ENCODE measurements around the gene SLC27A6. TPM values are rescaled to one million over a fixed set of nuclear protein-coding genes. Genes with fewer than 3 reads are reported as not detected.

Gene SLC27A6
- total RNA-seq, 2 experiments from 2014 or later = not detected

DNA sequence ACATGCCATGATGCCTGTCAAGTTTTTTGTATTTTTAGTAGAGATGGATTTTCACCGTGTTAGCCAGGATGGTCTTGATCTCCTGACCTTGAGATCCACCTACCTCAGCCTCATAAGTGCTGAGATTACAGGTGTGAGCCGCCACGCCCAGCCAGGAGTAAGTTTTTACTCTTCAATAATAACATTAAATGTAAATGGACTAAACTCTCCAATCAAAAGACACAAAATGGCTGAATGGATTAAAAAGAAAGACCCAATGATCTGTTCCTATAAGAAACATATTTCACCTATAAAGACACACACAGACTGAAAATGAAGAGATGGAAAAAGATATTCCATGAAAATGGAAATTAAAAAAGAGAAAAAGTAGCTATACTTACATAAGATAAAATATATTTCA, 92.0 kb downstream of the SLC27A6 start:
- CTCF ChIA-PET = no interaction called here
- DNase-seq = no peak
- Mint-ChIP-seq H3K27me3 (peaks cover 8% of the 10 kb centered on the region), H3K27ac (no peak overlapping the region), H3K36me3 (no peaks in the 10 kb centered on the region), H3K4me3 (no peak overlapping the region), H3K9me3 (ENCODE audit: low read depth) (no peaks in the 10 kb centered on the region), H3K4me1 (no peaks in the 10 kb centered on the region)
- no peak for ATAC-seq

DNA sequence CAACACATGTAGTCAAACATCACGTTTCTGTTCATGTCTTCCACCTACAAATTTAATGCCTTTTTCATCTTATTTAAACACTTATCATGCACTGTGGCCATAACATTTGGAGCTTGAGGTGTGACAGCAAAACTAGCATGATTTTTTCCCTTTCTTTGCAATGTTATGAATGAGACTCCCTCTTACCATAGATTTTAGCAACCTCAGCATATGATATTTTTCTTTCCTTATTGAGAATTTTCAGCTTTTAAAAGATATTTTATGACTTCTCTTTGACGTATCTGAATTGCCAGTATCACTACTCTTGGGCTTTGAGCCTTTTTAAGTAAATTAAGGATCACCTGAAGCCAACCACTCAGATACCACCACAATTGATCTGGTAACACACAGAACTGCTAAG, 96.6 kb downstream of the SLC27A6 start:
- H3K36me3 Mint-ChIP-seq = no peaks in the 10 kb centered on the region
- peaks cover 12% of the 10 kb centered on the region for H3K27me3 Mint-ChIP-seq
- H3K4me3 Mint-ChIP-seq = no peak overlapping the region
- H3K4me1 Mint-ChIP-seq = no peaks in the 10 kb centered on the region
- DNase-seq (no peak), ATAC-seq (no peak)
- H3K27ac Mint-ChIP-seq = no peak overlapping the region
- CTCF ChIA-PET = no interaction called here
- H3K9me3 Mint-ChIP-seq (ENCODE audit: low read depth) = no peaks in the 10 kb centered on the region

DNA sequence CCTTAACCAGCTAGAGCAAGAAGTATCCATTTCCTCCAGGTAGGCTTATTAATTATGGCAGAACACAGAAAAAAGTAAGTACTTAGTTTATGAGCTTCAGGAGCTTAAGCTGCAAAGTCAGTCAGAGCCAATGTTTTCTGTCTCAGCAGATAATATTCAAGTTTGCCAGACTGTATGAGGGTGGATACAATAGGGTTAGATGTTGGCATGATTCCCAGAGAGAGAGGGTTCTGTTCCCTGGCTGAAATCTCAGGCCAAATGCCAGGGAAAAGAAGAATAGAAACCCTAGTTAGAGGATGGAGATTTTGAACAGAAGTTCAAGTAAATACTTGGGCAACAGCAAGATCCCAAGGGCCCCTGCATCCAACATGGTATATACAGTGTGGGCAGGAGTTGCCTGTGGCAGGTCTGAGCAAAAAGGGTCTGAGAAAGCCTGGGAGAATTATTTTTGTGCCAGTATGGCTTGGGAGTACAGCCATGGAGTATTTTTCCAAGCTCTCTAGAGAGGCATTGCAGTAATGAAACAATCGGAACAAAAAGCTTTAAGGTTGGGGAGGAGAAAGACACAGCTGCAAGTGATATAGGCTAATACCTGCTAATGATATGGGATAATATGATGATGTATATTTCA, 98.3 kb downstream of the SLC27A6 start:
- Mint-ChIP-seq H3K9me3 (ENCODE audit: low read depth) (no peaks in the 10 kb centered on the region), H3K4me1 (no peaks in the 10 kb centered on the region), H3K36me3 (no peaks in the 10 kb centered on the region), H3K27ac (no peak overlapping the region), H3K27me3 (peaks cover 12% of the 10 kb centered on the region), H3K4me3 (no peak overlapping the region)
- DNase-seq (no peak), ATAC-seq (no peak)
- CTCF ChIA-PET = no interaction called here

DNA sequence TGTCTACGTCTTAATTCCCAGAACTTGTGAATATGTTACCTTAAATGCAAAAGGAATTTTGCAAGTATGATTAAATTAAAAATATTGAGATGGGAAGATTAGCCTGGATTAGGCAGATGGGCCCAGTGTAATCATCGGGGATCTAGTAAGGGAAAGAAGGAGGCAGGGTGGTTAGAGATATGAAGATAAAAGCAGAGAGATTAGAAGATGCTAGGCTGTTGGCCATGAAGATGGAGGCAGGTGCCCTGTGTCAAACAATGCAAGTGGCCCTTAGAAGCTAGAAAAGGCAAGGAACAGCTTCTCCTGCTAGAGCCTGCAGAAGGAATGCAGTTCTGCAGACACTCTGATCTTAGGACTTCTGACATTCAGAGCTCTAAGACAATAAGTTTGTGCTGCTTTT, 100.4 kb downstream of the SLC27A6 start:
- H3K36me3 Mint-ChIP-seq = no peaks in the 10 kb centered on the region
- H3K4me1 Mint-ChIP-seq = no peaks in the 10 kb centered on the region
- H3K4me3 Mint-ChIP-seq = no peak overlapping the region
- H3K27ac Mint-ChIP-seq = no peak overlapping the region
- CTCF ChIA-PET = no interaction called here
- ATAC-seq = no peak
- DNase-seq = no peak
- H3K27me3 Mint-ChIP-seq = peaks cover 4% of the 10 kb centered on the region
- no peaks in the 10 kb centered on the region for H3K9me3 Mint-ChIP-seq (ENCODE audit: low read depth)

DNA sequence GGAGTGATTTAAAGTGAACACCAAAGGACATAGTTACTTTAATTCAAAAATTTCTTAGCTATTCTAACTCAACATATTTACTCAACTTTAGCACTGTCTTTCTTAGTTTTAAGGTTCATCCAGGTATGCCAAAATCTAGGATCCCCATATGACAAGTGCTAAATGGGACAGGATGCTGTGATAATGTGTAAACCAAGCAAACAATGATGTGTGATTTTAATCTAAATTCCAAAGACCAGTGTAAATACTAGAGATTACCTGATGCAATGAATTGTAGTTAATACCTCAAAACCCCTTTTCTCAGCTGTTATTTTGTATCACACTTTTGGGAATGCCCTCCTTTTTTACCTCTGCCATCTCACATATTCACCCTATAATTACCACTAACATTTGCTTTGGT, 102.5 kb downstream of the SLC27A6 start:
- CTCF ChIA-PET = no interaction called here
- DNase-seq (no peak), ATAC-seq (no peak)
- no peaks in the 10 kb centered on the region for H3K9me3 Mint-ChIP-seq (ENCODE audit: low read depth)
- H3K27ac Mint-ChIP-seq = no peak overlapping the region
- no peaks in the 10 kb centered on the region for H3K4me1 Mint-ChIP-seq
- no peak overlapping the region for H3K4me3 Mint-ChIP-seq
- H3K36me3 Mint-ChIP-seq = no peaks in the 10 kb centered on the region
- H3K27me3 Mint-ChIP-seq = peaks cover 5% of the 10 kb centered on the region

DNA sequence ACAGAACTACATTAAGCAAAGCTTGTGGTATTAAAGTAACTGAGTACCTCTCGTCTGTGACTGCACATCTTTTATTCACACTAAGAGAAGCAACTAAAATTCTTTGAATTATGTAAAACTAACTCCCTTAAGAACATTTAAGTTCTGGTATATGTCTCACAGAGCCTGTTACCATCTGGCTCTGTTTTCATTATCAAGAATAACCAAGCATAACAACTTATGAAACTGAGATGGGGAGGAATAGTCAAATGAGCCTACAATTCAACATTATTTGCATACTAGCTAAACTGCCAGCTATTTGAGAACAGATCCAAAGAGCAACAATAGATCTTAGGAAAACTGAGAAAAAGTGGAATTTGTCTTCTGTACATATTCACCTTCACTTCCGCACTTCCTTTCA, 104.0 kb downstream of the SLC27A6 start:
- peaks cover 8% of the 10 kb centered on the region for H3K27me3 Mint-ChIP-seq
- H3K27ac Mint-ChIP-seq = no peak overlapping the region
- no peak overlapping the region for H3K4me3 Mint-ChIP-seq
- H3K4me1 Mint-ChIP-seq = no peaks in the 10 kb centered on the region
- DNase-seq (no peak), ATAC-seq (no peak)
- H3K9me3 Mint-ChIP-seq (ENCODE audit: low read depth) = no peaks in the 10 kb centered on the region
- no peaks in the 10 kb centered on the region for H3K36me3 Mint-ChIP-seq
- CTCF ChIA-PET = no interaction called here

DNA sequence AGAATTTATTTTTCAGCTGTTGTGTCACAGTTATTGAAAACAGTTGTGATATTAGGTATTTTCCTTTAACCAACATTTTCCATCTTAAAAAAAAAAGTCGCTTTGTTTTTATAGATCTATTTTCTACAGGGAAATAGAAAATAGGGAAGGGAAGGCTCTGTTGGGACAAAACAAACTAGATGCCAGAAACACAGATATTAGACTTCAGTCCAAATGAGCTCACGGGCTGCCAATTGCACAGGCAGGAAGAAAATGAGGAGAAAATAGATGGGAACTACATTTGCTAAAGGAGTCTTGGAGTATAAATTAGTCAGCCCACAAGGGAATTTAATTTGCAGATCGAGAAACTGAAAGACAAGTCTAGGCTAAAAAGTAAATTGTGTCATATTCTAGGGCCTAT, 107.8 kb downstream of the SLC27A6 start:
- H3K36me3 Mint-ChIP-seq = no peaks in the 10 kb centered on the region
- H3K27me3 Mint-ChIP-seq = peaks cover 14% of the 10 kb centered on the region
- H3K4me1 Mint-ChIP-seq = no peaks in the 10 kb centered on the region
- no peak overlapping the region for H3K27ac Mint-ChIP-seq
- DNase-seq (no peak), ATAC-seq (no peak)
- no peaks in the 10 kb centered on the region for H3K9me3 Mint-ChIP-seq (ENCODE audit: low read depth)
- CTCF ChIA-PET = no interaction called here
- H3K4me3 Mint-ChIP-seq = no peak overlapping the region

DNA sequence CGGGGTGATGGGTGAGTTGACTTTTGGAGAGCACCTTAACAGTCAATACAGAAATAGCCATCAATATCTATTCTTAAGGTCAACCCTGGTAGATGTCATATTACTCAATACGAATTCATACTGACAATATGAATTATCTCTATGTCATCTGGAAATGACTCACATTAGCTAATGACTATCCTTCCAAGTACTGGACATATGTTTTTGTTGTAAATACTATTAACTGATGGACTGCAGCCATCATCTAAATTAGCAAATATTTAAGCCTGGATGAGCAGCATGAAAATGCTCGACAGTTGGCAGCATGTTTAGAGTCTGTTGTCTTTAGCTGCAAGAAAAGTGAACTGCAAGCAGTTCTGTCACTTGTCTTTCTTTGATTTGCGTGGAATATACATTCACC, 109.6 kb downstream of the SLC27A6 start:
- H3K27ac Mint-ChIP-seq = no peak overlapping the region

DNA sequence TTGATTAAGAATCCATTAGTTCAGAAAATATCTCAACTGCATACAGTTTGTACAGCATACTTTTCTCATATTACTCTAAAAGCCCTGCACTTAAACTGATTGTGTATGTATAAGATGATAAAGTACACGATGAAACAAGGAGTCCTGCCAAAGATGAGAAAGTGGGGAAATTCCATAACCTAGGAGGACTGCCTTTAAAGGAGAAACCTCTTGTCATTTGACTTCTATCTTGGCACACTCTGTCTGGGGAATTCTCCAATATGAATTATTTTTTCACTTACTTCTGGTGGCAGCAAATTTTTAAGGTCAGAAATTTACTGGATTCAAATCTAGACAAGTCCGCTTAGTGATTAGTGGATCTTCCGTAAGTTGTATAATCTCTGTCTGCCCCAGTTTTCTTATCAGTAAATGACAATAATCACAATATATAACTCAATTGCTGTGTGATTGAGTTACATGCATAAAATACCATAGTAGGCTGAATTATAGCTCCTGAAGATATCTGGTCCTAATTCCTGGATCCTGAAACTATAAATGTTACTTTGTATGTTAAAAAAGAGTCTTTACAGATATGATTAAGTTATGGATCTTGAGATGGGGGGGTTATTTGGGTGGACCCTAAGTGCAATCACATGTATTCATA, 112.3 kb downstream of the SLC27A6 start:
- H3K36me3 Mint-ChIP-seq = no peaks in the 10 kb centered on the region
- ATAC-seq = no peak
- H3K4me3 Mint-ChIP-seq = no peak overlapping the region
- no peak overlapping the region for H3K27ac Mint-ChIP-seq
- H3K27me3 Mint-ChIP-seq = peaks cover 14% of the 10 kb centered on the region
- no peak for DNase-seq
- H3K4me1 Mint-ChIP-seq = no peaks in the 10 kb centered on the region
- H3K9me3 Mint-ChIP-seq (ENCODE audit: low read depth) = no peaks in the 10 kb centered on the region
- CTCF ChIA-PET = no interaction called here

More for the DNA sequence above, 109.6 kb downstream of the SLC27A6 start:
- ATAC-seq (no peak), DNase-seq (no peak)
- Mint-ChIP-seq H3K9me3 (ENCODE audit: low read depth) (no peaks in the 10 kb centered on the region), H3K36me3 (no peaks in the 10 kb centered on the region), H3K4me1 (no peaks in the 10 kb centered on the region), H3K4me3 (no peak overlapping the region), H3K27me3 (peaks cover 14% of the 10 kb centered on the region)
- CTCF ChIA-PET = no interaction called here

DNA sequence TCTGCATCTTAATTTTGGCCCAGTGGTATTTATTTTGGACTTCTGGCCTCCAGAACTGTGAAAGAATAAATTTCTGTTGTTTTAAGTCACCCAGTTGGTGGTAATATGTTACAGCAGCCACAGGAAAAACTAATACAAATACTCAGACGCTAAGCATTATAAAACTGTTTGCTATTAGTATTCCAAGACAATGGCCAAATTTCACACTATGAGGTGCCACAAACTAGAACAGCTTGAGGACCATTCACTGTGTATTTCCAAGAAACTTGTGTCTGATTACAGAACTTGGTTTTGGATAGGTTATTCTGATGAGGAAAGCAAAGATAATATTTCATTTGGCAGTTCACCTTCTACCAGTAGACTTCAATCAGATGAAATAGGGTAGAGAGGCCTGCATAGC, 113.0 kb downstream of the SLC27A6 start:
- H3K9me3 Mint-ChIP-seq (ENCODE audit: low read depth) = no peaks in the 10 kb centered on the region
- no peak overlapping the region for H3K4me3 Mint-ChIP-seq
- no peak overlapping the region for H3K27ac Mint-ChIP-seq
- H3K27me3 Mint-ChIP-seq = peaks cover 9% of the 10 kb centered on the region
- ATAC-seq (no peak), DNase-seq (no peak)
- no peaks in the 10 kb centered on the region for H3K36me3 Mint-ChIP-seq
- H3K4me1 Mint-ChIP-seq = no peaks in the 10 kb centered on the region
- CTCF ChIA-PET = no interaction called here

DNA sequence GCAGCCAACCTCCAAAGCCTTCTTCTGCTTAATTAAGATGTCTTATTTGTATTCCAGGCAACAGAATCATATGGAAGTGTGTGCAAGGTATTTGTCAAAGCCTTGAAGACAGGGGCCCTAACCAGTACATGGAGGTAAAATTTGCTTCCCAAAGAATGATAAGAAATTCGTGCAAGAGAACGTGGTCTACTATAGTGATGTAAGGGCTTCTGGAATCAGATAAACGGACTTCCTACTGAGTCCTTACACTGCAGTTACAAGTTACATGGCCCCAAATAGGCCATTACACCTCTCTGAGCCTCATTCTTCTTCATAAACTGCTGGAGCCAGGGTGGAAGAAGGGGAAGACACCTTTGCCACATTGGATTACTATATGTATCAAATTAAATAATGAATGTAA, 113.4 kb downstream of the SLC27A6 start:
- H3K27ac Mint-ChIP-seq = no peak overlapping the region
- peaks cover 6% of the 10 kb centered on the region for H3K27me3 Mint-ChIP-seq
- no peaks in the 10 kb centered on the region for H3K4me1 Mint-ChIP-seq
- DNase-seq = no peak
- ATAC-seq = no peak
- no peaks in the 10 kb centered on the region for H3K36me3 Mint-ChIP-seq
- H3K4me3 Mint-ChIP-seq = no peak overlapping the region
- no peaks in the 10 kb centered on the region for H3K9me3 Mint-ChIP-seq (ENCODE audit: low read depth)
- CTCF ChIA-PET = no interaction called here

DNA sequence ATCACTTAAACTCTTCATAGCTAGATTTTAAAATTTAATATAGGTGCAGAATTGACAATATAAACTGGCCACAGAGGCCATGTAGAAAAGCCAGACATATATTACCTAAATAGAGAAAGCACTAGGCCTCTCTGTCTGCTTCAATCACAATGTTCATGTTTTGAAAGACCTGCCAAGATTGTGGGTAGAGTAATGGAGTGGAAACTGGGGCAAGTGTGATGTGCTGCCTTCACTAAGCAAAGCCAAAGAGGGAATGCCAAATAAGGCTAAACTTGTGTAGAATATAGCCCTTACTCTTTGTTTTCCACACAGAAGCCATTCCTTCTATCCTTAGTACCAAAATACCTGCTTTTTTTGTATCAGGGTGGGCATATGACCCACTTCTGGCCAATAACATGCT, 114.2 kb downstream of the SLC27A6 start:
- Mint-ChIP-seq H3K27me3 (peaks cover 6% of the 10 kb centered on the region), H3K4me1 (no peaks in the 10 kb centered on the region), H3K27ac (no peak overlapping the region), H3K4me3 (no peak overlapping the region), H3K36me3 (no peaks in the 10 kb centered on the region), H3K9me3 (ENCODE audit: low read depth) (no peaks in the 10 kb centered on the region)
- ATAC-seq = no peak
- CTCF ChIA-PET = no interaction called here
- DNase-seq = no peak

DNA sequence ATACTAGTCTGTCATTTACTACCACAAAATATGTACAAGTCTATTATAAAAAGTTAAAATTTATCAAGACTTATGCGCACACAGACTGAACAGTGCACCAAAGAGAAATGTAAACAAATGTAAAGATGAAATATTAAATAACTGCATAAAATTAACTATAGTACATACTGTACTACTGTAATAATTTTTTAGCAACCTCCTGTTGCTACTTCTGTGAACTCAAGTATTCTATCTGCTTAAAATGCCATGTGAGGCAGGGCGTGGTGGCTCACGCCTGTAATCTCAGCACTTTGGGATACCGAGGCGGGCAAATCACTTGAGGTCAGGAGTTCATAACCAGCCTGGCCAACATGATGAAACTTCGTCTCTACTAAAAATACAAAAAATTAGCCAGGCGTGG, 115.5 kb downstream of the SLC27A6 start:
- Mint-ChIP-seq H3K4me3 (no peak overlapping the region), H3K9me3 (ENCODE audit: low read depth) (no peaks in the 10 kb centered on the region), H3K4me1 (no peaks in the 10 kb centered on the region), H3K36me3 (no peaks in the 10 kb centered on the region), H3K27ac (no peak overlapping the region), H3K27me3 (peaks cover 6% of the 10 kb centered on the region)
- DNase-seq (no peak), ATAC-seq (no peak)
- CTCF ChIA-PET = no interaction called here

DNA sequence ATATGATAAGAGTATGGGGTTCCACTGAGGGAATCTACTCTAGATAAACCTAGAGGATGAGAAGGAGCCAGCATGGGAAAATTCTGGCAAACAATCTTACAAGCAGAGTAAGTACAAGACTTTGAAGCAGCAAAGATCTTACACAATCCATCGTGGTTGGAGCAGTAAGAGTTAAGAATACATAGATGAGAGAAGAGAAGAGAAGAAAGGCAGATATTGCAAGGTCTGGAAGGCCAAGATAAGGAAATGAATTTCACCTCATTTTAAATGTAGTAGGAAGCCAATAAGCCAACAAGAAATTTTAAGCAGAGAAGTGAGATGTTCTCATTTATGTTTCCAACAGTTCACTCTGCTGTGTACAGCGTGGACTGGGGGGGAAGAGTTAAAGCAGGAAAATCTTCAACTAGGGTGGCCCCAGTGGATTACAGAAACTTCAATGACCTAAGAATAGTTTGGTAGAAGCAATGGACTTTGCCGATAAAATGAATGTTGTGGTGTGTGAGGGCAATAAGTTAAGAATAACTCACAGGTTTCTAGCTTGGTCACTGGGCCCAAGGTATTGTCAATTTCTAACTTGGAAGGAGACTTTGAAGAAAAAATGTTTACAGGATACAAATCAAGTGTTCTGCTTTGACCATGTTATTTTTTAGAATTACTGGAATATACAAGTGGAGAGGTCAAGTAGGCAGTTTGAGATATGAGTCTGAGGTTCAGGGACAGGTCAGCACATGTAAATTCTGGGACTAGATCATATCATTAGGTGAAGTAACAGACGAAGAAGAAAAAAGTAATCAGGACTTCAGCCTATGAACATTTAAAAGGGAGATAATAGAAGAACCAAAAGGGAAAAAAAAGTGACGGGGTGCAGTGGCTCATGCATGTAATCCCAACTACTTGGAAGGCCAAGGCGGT, 117.2 kb downstream of the SLC27A6 start:
- CTCF ChIA-PET = no interaction called here

More for the DNA sequence above, 117.2 kb downstream of the SLC27A6 start:
- H3K4me1 Mint-ChIP-seq = no peaks in the 10 kb centered on the region
- peaks cover 17% of the 10 kb centered on the region for H3K27me3 Mint-ChIP-seq
- H3K36me3 Mint-ChIP-seq = no peaks in the 10 kb centered on the region
- no peak overlapping the region for H3K4me3 Mint-ChIP-seq
- no peak for ATAC-seq
- H3K27ac Mint-ChIP-seq = no peak overlapping the region
- DNase-seq = no peak
- no peaks in the 10 kb centered on the region for H3K9me3 Mint-ChIP-seq (ENCODE audit: low read depth)

Data from activated CD8-positive, alpha-beta memory T cell treated with anti-CD3 and anti-CD28 coated beads, Interleukin-2, amount 10 ng/mL, durations not matched to agents 7 days and 5 days (primary cell).